HepG2 (cell line): ENCODE data around the gene C19orf44. TPM values are rescaled to one million over a fixed set of nuclear protein-coding genes. Genes with fewer than 3 reads are reported as not detected.
A peak's percentile ranks its signal among the peaks of the same experiment; 100 is the strongest.

Experiments used
- AHR ChIP-seq: IDR thresholded peaks from 2 replicates; pipeline ENCODE4 v1.6.1; 2018; ENCODE audit warnings: missing genetic modification reagents, missing compliant biosample characterization
- FLYWCH1 ChIP-seq: sonication (generic); formaldehyde crosslinking; IDR thresholded peaks from 2 replicates; pipeline ENCODE4 v1.8.1; 2023; ENCODE audit warnings: mild to moderate bottlenecking, missing genetic modification reagents
- FOXP4 ChIP-seq: sonication (generic); formaldehyde crosslinking; IDR thresholded peaks from 2 replicates; pipeline ENCODE4 v1.4.0; 2020; ENCODE audit warnings: missing genetic modification reagents
- GFI1 ChIP-seq: sonication (generic); formaldehyde crosslinking; IDR thresholded peaks from 2 replicates; pipeline ENCODE4 v1.5.0; 2020; ENCODE audit warnings: missing genetic modification reagents, mild to moderate bottlenecking, borderline replicate concordance
- HDAC1 ChIP-seq: sonication (generic); formaldehyde crosslinking; IDR thresholded peaks from 2 replicates; pipeline ENCODE4 v1.5.1; 2020; ENCODE audit warnings: mild to moderate bottlenecking, missing genetic modification reagents
- HNRNPK ChIP-seq: fragments of 200-400 bp; formaldehyde crosslinking; IDR thresholded peaks from 2 replicates; pipeline ENCODE4 v1.6.1; 2018; ENCODE audit warnings: low read length, low read depth, moderate library complexity, mild to moderate bottlenecking; ENCODE audit not compliant: poor library complexity, severe bottlenecking
- KDM2A ChIP-seq: sonication (generic); formaldehyde crosslinking; IDR thresholded peaks from 2 replicates; pipeline ENCODE4 v1.4.0; 2020; ENCODE audit warnings: low read depth, missing genetic modification reagents, borderline replicate concordance
- KLF15 ChIP-seq: sonication (generic); formaldehyde crosslinking; IDR thresholded peaks from 2 replicates; pipeline ENCODE4 v1.8.1; 2023; ENCODE audit warnings: borderline replicate concordance, mild to moderate bottlenecking, inconsistent platforms, missing genetic modification reagents, mixed read lengths
- MTF1 ChIP-seq: sonication (generic); formaldehyde crosslinking; IDR thresholded peaks from 2 replicates; pipeline ENCODE4 v1.5.0; 2020; ENCODE audit warnings: missing genetic modification reagents
- NAIF1 ChIP-seq: sonication (generic); formaldehyde crosslinking; IDR thresholded peaks from 2 replicates; pipeline ENCODE4 v1.5.0; 2020; ENCODE audit warnings: mild to moderate bottlenecking, missing genetic modification reagents, borderline replicate concordance
- NCOA2 ChIP-seq: sonication (generic); formaldehyde crosslinking; IDR thresholded peaks from 2 replicates; pipeline ENCODE4 v1.8.0; 2022; ENCODE audit warnings: inconsistent platforms
- PHF8 ChIP-seq: sonication (generic); formaldehyde crosslinking; IDR thresholded peaks from 2 replicates; pipeline ENCODE4 v1.5.0; 2020; ENCODE audit warnings: missing genetic modification reagents
- POLR2AphosphoS5 ChIP-seq: IDR thresholded peaks from 2 replicates; pipeline ENCODE4 v1.6.1; 2012; ENCODE audit warnings: low read depth, low read length
- REST ChIP-seq, 2 experiments: IDR thresholded peaks; 2 replicates each; pipeline ENCODE4 v1.6.1; 2011 to 2012; ENCODE audit warnings: low read length in 2 of 2, borderline replicate concordance in 1 of 2, low read depth in 1 of 2, mild to moderate bottlenecking in 1 of 2, moderate library complexity in 1 of 2
- RFXAP ChIP-seq: sonication (generic); formaldehyde crosslinking; IDR thresholded peaks from 2 replicates; pipeline ENCODE4 v1.4.0; 2020; ENCODE audit warnings: missing genetic modification reagents, borderline replicate concordance
- TARDBP ChIP-seq: sonication (generic); formaldehyde crosslinking; IDR thresholded peaks from 2 replicates; pipeline ENCODE4 v1.8.0; 2022; ENCODE audit warnings: mild to moderate bottlenecking, missing genetic modification reagents
- TGIF2 ChIP-seq: IDR thresholded peaks from 2 replicates; pipeline ENCODE4 v1.6.1; 2016; ENCODE audit warnings: control low read depth, missing compliant biosample characterization
- TRAFD1 ChIP-seq: sonication (generic); formaldehyde crosslinking; IDR thresholded peaks from 2 replicates; pipeline ENCODE4 v1.5.1; 2020; ENCODE audit warnings: missing genetic modification reagents, mild to moderate bottlenecking, borderline replicate concordance
- ZNF230 ChIP-seq: sonication (generic); formaldehyde crosslinking; IDR thresholded peaks from 2 replicates; pipeline ENCODE4 v1.4.0; 2020; ENCODE audit warnings: mild to moderate bottlenecking, missing genetic modification reagents
- ZNF333 ChIP-seq: sonication (generic); formaldehyde crosslinking; IDR thresholded peaks from 2 replicates; pipeline ENCODE4 v1.4.0; 2020; ENCODE audit warnings: mild to moderate bottlenecking, missing genetic modification reagents, borderline replicate concordance
- ZNF850 ChIP-seq: sonication (generic); formaldehyde crosslinking; conservative IDR thresholded peaks from 2 replicates; pipeline ENCODE4 v1.9.0; 2021; ENCODE audit warnings: mild to moderate bottlenecking, missing genetic modification reagents
- ZSCAN20 ChIP-seq: sonication (generic); formaldehyde crosslinking; IDR thresholded peaks from 2 replicates; pipeline ENCODE4 v1.4.0; 2020; ENCODE audit warnings: missing genetic modification reagents, mild to moderate bottlenecking, borderline replicate concordance
- polyA plus RNA-seq, 8 experiments: library from polyadenylated mRNA; depleted of rRNA in 3 of 8; stranded (reverse) in 7 of 8; unstranded in 1 of 8; fragments of >200 nt; fragmentation: Illumina TruSeq in 4 of 8; extraction: Trizol in 4 of 8; gene quantifications; 2 replicates each; pipeline versions ENCODE4 v1.2.1 to v1.2.3, GENCODE V29; 2011 to 2016; ENCODE audit warnings: low read depth in 4 of 8, missing spikeins in 1 of 8, mixed read lengths in 1 of 8; ENCODE audit not compliant: insufficient read depth in 1 of 8
- total RNA-seq, 5 experiments: library from RNA; depleted of rRNA; stranded (reverse); fragments of >200 nt; fragmentation: Illumina TruSeq; extraction: Trizol; gene quantifications; 2 replicates each; pipeline ENCODE4 v1.2.3, GENCODE V29; 2016; ENCODE audit warnings: low read depth in 1 of 5

Gene C19orf44
- total and polyA plus RNA-seq, 2 of the 13 experiments (the other 11 are each of a cell fraction or from before 2014, with no cell fraction given) = 3.2 to 4.3 TPM

- TF ChIP-seq TARDBP (peak; percentile 97), ZNF850 (CRISPR knock-in tag) (no peak), REST (IDR thresholded peaks at IDR 0.05; ENCODE audit: borderline replicate concordance in 1 of 2, low read depth in 1 of 2, low read length in 2 of 2) (no peak; a peak in 1 of 4 replicates), FOXP4 (CRISPR knock-in tag) (no peak; the same call in 1 of the 2 replicates), HDAC1 (CRISPR knock-in tag) (peak; percentile 93), AHR (CRISPR knock-in tag) (0 out of 2 replicates have a peak, but pooled peaks have one; percentile 42), KDM2A (peak; percentile 92; the same call in 1 of the 2 replicates), HNRNPK (peak; percentile 35), KLF15 (CRISPR knock-in tag) (no peak), TGIF2 (0 out of 2 replicates have a peak, but pooled peaks have one; percentile 18), NAIF1 (CRISPR knock-in tag) (peak; percentile 90), GFI1 (CRISPR knock-in tag) (peak; percentile 59; the same call in 1 of the 2 replicates), ZNF333 (CRISPR knock-in tag) (0 out of 2 replicates have a peak, but pooled peaks have one; percentile 58), ZSCAN20 (0 out of 2 replicates have a peak, but pooled peaks have one; percentile 43), TRAFD1 (no peak; the same call in 1 of the 2 replicates), PHF8 (CRISPR knock-in tag) (peak; percentile 93), POLR2AphosphoS5 (peak; percentile 94), RFXAP (CRISPR knock-in tag) (no peak), MTF1 (CRISPR knock-in tag) (no peak), FLYWCH1 (CRISPR knock-in tag) (no peak), NCOA2 (CRISPR knock-in tag) (peak; percentile 10; the same call in 1 of the 2 replicates), ZNF230 (peak; percentile 84; the same call in 1 of the 2 replicates)
Measured at GRCh38 chr19:16542045-16542909, 46.1 kb downstream of the C19orf44 start, which contains the start of gene CHERP (continued).
